HL-60 (cell line): ENCODE results near the gene SEC22C.
A peak's percentile ranks its signal among the peaks of the same experiment; 100 is the strongest.

Experiments
- DNase-seq, 2 experiments: peaks; one replicate each; pipeline ENCODE4 v3.0.0-alpha.2; 2010 to 2020; ENCODE audit warnings: low read depth in 1 of 2, low spot score in 1 of 2
- H3K27ac ChIP-seq: fragments of 250-450 bp; sonication (Bioruptor Pico); replicated peaks from 2 replicates; pipeline ENCODE4 v1.5.1; 2020; ENCODE audit warnings: mild to moderate bottlenecking, moderate library complexity
- H3K27me3 ChIP-seq: fragments of 250-450 bp; sonication (Bioruptor Pico); 2 replicates; pipeline ENCODE4 v1.5.1; 2021; ENCODE audit warnings: mild to moderate bottlenecking, moderate library complexity; ENCODE audit not compliant: insufficient read depth, poor library complexity, severe bottlenecking
- H3K4me3 ChIP-seq: replicated peaks from 2 replicates; pipeline ENCODE4 v1.5.1; 2011; ENCODE audit warnings: mild to moderate bottlenecking, control low read depth, low read length; ENCODE audit not compliant: insufficient read depth
- GABPA ChIP-seq: IDR thresholded peaks from 2 replicates; pipeline ENCODE4 v1.6.1; 2012; ENCODE audit warnings: low read depth
- POLR2AphosphoS5 ChIP-seq: IDR thresholded peaks from 2 replicates; pipeline ENCODE4 v1.6.1; 2012; ENCODE audit warnings: low read depth
- SPI1 ChIP-seq: IDR thresholded peaks from 2 replicates; pipeline ENCODE4 v1.6.1; 2012; ENCODE audit warnings: low read depth, mild to moderate bottlenecking, borderline replicate concordance
- TF ChIP-seq, protein P1 (sequence below): IDR thresholded peaks from one replicate; pipeline ENCODE4 v1.5.1; 2011; ENCODE audit warnings: low read length, control low read depth, inconsistent platforms; ENCODE audit not compliant: insufficient read depth
- TF ChIP-seq, protein P2 (sequence below): IDR thresholded peaks from 2 replicates; pipeline ENCODE4 v1.6.1; 2012; ENCODE audit warnings: low read depth; ENCODE audit not compliant: insufficient replicate concordance

SEC22C gene

DNA sequence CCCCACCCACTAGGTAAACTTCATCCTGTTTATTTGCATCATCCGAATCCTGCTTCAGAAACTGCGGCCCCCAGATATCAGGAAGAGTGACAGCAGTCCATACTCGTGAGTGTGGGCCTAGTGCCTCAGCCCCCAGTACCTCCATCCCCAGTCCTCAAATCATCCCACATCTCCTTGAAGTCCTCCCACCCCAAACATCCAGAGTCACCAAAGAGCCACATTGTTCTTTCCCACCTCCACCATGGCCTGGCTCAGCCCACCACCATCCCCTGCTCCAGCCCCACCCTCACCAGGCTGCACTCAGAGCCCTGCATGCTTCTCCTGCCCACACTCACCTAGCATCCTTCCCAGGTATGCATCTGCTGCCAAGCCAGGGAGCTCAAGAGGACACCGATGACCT lies 49.5 kb downstream of the SEC22C start:
- H3K27ac ChIP-seq, result no peak overlapping the region
- TF ChIP-seq, protein P1, sequence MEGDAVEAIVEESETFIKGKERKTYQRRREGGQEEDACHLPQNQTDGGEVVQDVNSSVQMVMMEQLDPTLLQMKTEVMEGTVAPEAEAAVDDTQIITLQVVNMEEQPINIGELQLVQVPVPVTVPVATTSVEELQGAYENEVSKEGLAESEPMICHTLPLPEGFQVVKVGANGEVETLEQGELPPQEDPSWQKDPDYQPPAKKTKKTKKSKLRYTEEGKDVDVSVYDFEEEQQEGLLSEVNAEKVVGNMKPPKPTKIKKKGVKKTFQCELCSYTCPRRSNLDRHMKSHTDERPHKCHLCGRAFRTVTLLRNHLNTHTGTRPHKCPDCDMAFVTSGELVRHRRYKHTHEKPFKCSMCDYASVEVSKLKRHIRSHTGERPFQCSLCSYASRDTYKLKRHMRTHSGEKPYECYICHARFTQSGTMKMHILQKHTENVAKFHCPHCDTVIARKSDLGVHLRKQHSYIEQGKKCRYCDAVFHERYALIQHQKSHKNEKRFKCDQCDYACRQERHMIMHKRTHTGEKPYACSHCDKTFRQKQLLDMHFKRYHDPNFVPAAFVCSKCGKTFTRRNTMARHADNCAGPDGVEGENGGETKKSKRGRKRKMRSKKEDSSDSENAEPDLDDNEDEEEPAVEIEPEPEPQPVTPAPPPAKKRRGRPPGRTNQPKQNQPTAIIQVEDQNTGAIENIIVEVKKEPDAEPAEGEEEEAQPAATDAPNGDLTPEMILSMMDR, result no peak
- TF ChIP-seq POLR2AphosphoS5 (no peak), GABPA (no peak)
- no peak overlapping the region for H3K4me3 ChIP-seq
- no peak for DNase-seq
- H3K27me3 ChIP-seq, result no peaks in the 10 kb centered on the region

DNA sequence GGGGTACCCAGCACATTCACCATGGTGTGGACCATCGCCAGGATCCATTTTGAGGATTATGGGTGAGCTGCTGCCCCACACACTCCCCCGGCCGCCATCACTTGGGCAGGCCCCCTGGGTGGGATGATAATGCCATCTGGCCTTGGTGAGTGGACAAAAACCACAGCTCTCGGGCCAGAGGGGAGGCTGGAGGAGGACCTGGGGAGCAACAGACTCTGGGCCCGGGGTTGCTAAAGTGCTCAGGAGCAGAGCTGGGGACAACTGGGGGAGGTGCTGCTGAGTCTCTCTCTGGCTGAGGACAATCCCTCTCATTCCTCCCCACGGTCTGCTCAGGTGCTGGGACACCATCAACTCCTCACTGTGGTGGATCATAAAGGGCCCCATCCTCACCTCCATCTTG lies 50.3 kb downstream of the SEC22C start:
- no peak for DNase-seq
- H3K27ac ChIP-seq, result no peak overlapping the region
- H3K27me3 ChIP-seq, result no peaks in the 10 kb centered on the region
- TF ChIP-seq POLR2AphosphoS5 (no peak), GABPA (no peak)
- no peak overlapping the region for H3K4me3 ChIP-seq

DNA sequence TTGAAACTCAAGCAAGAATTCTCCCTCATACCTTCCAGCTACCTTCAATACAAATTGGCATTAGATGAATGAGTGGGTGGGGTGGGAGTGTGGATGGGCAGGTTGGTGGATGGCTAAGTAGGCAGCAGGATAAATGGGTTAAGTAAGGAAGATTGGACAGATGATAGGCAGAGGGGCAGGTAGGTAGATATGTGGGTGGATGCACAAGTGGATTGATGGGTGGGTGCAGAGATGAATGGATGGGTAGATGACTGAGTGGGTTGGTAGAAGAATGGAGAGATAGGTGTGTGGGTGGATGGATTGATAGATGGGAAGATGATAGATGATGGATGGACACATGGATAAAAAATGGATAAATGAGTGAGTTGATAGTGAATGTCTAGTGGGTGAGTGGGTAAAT lies 51.7 kb downstream of the SEC22C start:
- TF ChIP-seq, protein P2, sequence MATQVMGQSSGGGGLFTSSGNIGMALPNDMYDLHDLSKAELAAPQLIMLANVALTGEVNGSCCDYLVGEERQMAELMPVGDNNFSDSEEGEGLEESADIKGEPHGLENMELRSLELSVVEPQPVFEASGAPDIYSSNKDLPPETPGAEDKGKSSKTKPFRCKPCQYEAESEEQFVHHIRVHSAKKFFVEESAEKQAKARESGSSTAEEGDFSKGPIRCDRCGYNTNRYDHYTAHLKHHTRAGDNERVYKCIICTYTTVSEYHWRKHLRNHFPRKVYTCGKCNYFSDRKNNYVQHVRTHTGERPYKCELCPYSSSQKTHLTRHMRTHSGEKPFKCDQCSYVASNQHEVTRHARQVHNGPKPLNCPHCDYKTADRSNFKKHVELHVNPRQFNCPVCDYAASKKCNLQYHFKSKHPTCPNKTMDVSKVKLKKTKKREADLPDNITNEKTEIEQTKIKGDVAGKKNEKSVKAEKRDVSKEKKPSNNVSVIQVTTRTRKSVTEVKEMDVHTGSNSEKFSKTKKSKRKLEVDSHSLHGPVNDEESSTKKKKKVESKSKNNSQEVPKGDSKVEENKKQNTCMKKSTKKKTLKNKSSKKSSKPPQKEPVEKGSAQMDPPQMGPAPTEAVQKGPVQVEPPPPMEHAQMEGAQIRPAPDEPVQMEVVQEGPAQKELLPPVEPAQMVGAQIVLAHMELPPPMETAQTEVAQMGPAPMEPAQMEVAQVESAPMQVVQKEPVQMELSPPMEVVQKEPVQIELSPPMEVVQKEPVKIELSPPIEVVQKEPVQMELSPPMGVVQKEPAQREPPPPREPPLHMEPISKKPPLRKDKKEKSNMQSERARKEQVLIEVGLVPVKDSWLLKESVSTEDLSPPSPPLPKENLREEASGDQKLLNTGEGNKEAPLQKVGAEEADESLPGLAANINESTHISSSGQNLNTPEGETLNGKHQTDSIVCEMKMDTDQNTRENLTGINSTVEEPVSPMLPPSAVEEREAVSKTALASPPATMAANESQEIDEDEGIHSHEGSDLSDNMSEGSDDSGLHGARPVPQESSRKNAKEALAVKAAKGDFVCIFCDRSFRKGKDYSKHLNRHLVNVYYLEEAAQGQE, result no peak
- TF ChIP-seq GABPA, result no peak
- TF ChIP-seq SPI1, result no peak
- TF ChIP-seq, protein P1, result no peak
- TF ChIP-seq POLR2AphosphoS5, result no peak
- no peak overlapping the region for H3K27ac ChIP-seq
- H3K4me3 ChIP-seq, result no peak overlapping the region
- DNase-seq, result no peak
- H3K27me3 ChIP-seq, result no peaks in the 10 kb centered on the region

DNA sequence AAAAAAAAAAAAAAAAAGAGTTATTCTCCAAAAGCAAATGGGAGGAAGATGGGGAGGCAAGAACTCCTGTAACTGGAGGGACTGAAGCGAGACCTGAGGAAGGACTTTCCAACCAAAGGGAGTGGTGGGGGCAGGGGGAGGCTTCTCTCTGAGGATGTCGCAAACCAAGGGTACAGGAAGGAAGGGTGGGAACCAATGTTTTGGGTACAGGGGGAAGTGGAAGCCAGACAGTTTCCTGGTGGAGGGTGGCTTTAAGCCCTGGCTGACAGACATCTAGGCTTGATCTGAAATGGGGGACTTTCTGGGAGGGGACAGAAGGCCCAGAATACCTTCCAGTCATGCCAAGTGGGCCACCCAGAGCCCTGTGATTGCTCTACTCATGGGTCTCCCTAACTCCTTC lies 52.3 kb downstream of the SEC22C start:
- TF ChIP-seq POLR2AphosphoS5, result no peak
- TF ChIP-seq, protein P1, result no peak
- TF ChIP-seq GABPA, result no peak
- TF ChIP-seq, protein P2, result no peak
- TF ChIP-seq SPI1, result no peak
- Histone ChIP-seq H3K27ac (no peak overlapping the region), H3K27me3 (no peaks in the 10 kb centered on the region), H3K4me3 (no peak overlapping the region)
- peak in 1 of 2 experiments; percentile 9 for DNase-seq
